Measurements from ENCODE around the gene CASKIN1.
"Not testable (repeated sequence)": the region's sequence is repeated elsewhere in the genome, so short reads cannot be mapped to it uniquely, and the experiment has no call there.

CASKIN1 gene

DNA sequence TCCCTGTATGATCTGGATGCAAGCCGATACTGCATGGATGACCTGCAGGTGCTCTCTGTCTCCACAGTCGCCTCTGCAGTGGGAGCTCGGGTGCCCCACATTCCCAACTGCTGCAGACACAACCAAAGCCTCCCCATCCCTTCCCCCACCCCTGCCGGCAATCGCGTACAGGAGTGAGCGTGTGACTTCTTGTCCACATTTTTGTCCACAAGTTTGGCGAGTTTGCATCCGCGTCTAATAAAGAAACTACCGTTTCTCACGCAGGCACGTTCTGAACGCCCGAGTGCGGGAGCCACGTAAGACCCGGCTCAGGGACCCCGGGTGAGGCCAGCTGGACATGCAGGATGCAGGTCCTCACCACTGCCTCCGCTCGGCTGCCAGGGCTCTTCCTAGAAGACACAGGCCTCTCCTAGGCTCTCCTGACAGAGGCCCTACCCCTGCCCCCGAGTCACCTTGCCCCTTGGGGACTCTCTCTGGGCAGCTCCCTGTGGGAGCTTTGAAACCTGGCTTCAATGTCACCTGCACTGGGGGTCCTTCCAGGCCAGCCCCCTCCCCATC lies 66.4 kb downstream of the CASKIN1 start:
- not testable (repeated sequence) for DNase-seq (ENCODE audit: low spot score)

DNA sequence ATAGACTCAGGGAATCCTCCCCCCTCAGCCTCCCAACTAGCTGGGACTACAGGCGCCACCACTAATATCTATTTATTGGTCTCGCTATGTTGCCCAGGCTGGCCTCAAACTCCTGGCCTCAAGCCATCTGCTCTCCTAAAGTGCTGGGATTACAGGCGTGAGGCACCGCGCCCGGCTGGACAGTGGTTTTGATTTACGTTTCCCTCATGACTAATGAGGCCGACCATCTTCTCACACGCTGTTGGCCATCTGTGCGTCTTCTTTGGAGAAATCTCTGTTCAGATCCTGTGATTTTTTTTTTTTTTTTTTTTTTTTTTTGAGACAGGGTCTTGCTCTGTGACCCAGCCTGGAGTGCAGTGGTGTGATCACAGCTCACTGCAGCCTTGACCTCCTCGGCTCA lies 67.2 kb downstream of the CASKIN1 start:
- DNase-seq (ENCODE audit: low spot score), result not testable (repeated sequence)

DNA sequence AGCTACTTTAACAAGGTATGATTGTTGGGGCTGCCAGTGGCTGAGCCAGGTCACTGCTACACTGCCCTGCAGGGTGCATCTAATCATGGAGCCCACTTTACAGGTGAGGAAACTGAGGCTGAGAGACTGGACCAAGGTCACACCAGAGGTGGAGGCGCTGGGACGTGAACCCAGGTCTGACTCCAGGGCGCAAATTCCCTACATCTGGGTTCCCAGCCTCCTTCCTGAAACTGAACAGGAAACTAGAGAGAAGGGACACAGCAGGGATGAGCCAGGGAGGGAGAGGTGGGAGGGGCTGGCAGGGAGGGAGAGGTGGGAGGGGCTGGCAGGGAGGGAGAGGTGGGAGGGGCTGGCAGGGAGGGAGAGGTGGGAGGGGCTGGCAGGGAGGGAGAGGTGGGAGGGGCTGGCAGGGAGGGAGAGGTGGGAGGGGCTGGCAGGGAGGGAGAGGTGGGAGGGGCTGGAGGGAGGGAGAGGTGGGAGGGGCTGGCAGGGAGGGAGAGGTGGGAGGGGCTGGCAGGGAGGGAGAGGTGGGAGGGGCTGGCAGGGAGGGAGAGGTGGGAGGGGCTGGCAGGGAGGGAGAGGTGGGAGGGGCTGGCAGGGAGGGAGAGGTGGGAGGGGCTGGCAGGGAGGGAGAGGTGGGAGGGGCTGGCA lies 68.7 kb downstream of the CASKIN1 start:
- not testable (repeated sequence) for DNase-seq (ENCODE audit: low spot score)

Data from GM03348 (cell line).